Mononuclear cell (primary cell): ENCODE measurements around the gene CAV3. TPM values are rescaled to one million over a fixed set of nuclear protein-coding genes. Genes with fewer than 3 reads are reported as not detected.

Experiments
- H3K27me3 ChIP-seq: 2 replicates; pipeline ENCODE4 v1.6.0; 2011; ENCODE audit warnings: low read length, control low read depth; ENCODE audit not compliant: insufficient read depth
- H3K4me1 ChIP-seq: 2 replicates; pipeline ENCODE4 v1.5.1; 2011; ENCODE audit warnings: mild to moderate bottlenecking, low read length, control low read depth; ENCODE audit not compliant: insufficient read depth
- H3K4me3 ChIP-seq: 2 replicates; pipeline ENCODE4 v1.5.1; 2011; ENCODE audit warnings: mild to moderate bottlenecking, low read length, moderate library complexity
- H3K9me3 ChIP-seq: 2 replicates; pipeline ENCODE4 v1.5.1; 2011; ENCODE audit warnings: low read depth, mild to moderate bottlenecking, control low read depth, low read length
- total RNA-seq: library from RNA; depleted of rRNA; stranded (reverse); fragments of >200 nt; gene quantifications from one replicate; pipeline ENCODE4 v1.2.3, GENCODE V29; 2012

The CAV3 gene
- total RNA-seq, 1 donor = not detected

DNA sequence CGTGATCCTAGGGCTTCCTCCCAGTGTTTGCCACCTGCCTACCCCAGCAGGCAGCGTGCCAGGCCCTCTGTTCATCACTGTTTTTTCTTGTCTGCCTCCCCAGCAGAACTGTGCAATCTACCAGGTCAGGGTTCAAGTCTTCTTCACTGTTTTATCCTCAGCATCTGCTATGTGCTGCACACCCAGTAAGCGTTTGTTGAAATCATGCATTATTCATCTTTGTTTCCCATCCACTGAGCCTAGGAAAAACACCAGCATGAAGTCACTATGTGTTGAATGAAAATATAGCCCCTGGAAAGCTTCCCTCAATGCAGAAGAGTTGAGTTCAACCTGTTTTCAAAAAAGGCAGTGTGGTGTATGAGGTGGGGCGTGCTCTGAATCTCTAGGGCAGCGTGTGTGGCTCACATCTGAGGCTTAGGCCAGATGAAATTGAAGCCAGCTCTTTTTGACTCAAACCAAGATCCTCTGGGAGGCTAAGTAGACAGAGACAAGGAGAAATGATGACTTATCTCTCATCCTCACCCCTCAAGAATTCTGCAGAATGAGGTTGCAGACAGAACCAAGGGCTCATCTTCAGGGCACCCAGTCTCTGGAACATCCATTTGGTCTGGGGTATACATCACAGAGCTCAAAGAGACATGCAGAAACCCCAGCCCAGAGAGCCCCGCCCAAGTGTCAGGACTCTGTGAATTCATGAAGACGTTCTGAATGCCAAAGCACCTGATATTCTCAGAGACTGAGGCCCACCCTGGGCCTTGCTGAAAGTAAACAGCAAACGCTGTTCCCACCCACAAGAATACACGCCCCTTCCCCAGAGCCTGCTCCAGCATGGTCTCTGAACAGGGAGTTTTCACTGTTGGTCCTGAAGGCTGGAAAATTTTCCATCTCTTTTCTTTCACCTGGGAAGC lies 5.7 kb upstream of the CAV3 start:
- H3K27me3 ChIP-seq = no peaks in the 10 kb centered on the region
- no peaks in the 10 kb centered on the region for H3K4me1 ChIP-seq
- H3K9me3 ChIP-seq = no peaks in the 10 kb centered on the region
- no peak overlapping the region for H3K4me3 ChIP-seq

DNA sequence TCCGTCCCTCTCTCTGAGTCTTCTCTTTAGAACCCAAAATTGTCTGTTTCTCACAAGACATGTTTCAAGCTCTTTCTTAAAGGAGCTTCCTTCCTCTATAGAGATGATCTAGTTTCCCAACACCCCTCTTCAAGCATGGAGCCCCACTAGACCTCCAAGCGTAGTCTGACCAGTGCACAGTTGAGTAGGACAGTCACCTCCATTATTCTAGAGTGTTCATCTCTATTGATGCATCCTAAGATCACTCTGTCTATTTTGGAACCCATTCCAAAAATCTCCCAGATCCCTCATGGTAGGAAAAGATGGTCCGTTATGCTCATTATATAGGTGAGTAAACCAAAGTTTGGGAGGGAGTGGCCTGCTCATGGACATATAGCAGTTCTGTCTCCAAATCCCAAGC lies 4.1 kb upstream of the CAV3 start:
- Histone ChIP-seq H3K27me3 (no peaks in the 10 kb centered on the region), H3K4me1 (no peaks in the 10 kb centered on the region), H3K4me3 (no peak overlapping the region), H3K9me3 (no peaks in the 10 kb centered on the region)

DNA sequence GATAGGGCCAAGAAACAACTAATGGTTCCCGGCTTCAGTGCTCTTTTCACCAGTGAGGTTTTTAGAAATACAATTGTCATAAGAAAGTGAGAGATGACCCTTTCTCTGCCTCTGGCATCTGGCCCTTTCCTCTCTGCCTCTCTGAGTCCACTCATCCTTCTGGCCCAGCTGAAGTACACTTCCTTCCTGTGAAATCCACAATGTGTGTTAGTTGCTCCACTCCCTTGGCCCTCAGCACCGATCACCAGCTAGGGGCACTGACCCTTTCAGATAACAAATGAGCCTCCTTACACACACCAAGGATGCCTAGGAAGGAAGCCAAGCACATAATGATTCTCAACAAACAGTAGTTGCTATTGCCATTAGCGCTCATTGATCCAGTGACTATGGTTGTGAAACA lies 2.9 kb upstream of the CAV3 start:
- H3K9me3 ChIP-seq = no peaks in the 10 kb centered on the region
- no peak overlapping the region for H3K4me3 ChIP-seq
- no peaks in the 10 kb centered on the region for H3K4me1 ChIP-seq
- H3K27me3 ChIP-seq = no peaks in the 10 kb centered on the region

DNA sequence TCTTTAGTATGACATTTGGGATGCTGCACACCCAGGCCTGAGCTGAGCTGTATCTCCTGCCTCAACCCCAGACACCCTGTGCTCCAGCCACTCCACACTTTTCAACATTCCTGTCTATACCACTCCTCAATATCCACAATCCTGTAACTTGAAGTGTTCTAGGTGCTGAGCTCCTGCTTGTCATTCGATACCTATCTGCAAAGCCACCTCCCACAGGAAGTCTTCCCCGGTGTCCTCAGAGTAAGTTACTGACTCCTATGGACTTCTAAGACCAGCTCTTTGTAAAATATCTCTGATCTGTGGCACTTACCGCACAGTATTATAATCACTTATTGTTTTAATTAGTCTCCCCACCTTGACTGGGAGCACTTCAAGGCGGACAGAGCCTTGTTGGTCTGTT lies 1.2 kb upstream of the CAV3 start:
- H3K4me1 ChIP-seq = no peaks in the 10 kb centered on the region
- H3K4me3 ChIP-seq = no peak overlapping the region
- no peaks in the 10 kb centered on the region for H3K27me3 ChIP-seq
- no peaks in the 10 kb centered on the region for H3K9me3 ChIP-seq

GRCh38 chr3:8734137-8734878 lies 706 bp downstream of the CAV3 start:
- Histone ChIP-seq H3K4me1 (no peaks in the 10 kb centered on the region), H3K4me3 (no peak overlapping the region), H3K27me3 (no peaks in the 10 kb centered on the region), H3K9me3 (no peaks in the 10 kb centered on the region)

- H3K9me3 ChIP-seq = no peaks in the 10 kb centered on the region
- no peaks in the 10 kb centered on the region for H3K27me3 ChIP-seq
- no peaks in the 10 kb centered on the region for H3K4me1 ChIP-seq
- H3K4me3 ChIP-seq = no peak overlapping the region
These were observed 1.3 kb downstream of the CAV3 start for GRCh38 chr3:8734908-8735307.

DNA sequence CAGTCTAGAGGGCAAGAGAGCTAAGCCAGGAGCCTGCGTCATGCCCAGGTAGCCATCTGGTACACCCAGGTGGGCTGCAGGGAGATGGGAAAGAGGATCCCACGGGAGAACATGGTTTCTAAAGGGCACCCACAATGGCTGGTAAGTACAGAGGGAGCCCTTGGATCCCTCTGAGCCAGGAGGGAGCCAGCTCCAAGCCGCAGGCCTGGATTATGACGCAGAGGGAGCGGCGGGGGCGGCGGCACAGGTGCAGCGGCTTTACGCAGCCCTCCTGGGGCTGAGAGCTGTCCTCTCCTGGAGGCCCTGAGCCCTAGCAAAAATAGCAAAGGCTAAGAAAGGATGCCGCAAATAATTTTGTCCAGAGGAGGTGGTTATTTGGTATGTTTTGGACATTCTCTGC lies 2.8 kb downstream of the CAV3 start:
- H3K9me3 ChIP-seq = no peaks in the 10 kb centered on the region
- no peaks in the 10 kb centered on the region for H3K27me3 ChIP-seq
- H3K4me1 ChIP-seq = no peaks in the 10 kb centered on the region
- no peak overlapping the region for H3K4me3 ChIP-seq

- H3K9me3 ChIP-seq = no peaks in the 10 kb centered on the region
- no peak overlapping the region for H3K4me3 ChIP-seq
- H3K4me1 ChIP-seq = no peaks in the 10 kb centered on the region
- no peaks in the 10 kb centered on the region for H3K27me3 ChIP-seq
These were observed 3.7 kb downstream of the CAV3 start for GRCh38 chr3:8737301-8737700.

- H3K9me3 ChIP-seq = no peaks in the 10 kb centered on the region
- H3K4me3 ChIP-seq = no peak overlapping the region
- no peaks in the 10 kb centered on the region for H3K4me1 ChIP-seq
- H3K27me3 ChIP-seq = no peaks in the 10 kb centered on the region
These were observed 4.2 kb downstream of the CAV3 start for GRCh38 chr3:8737823-8738222.

DNA sequence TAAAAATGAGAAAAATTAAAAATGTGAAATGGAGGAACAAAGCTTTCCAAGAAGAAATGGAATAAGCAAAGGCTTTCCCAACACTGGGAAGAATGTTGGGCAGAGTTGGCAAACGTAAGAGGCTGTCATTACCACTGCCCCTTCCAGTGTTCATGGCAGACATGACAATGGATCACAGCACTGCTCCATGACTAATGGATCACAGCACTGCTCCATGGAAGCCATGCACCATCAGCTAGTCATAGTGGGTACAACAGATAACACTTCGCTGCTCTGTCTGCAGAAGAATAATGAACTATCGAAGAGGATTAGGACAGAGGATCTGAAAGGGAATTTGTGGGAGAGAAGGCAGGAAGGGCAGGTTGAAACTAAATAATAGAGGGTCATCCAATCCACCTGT lies 5.0 kb downstream of the CAV3 start:
- Histone ChIP-seq H3K9me3 (no peaks in the 10 kb centered on the region), H3K4me3 (no peak overlapping the region), H3K27me3 (no peaks in the 10 kb centered on the region), H3K4me1 (no peaks in the 10 kb centered on the region)

- Histone ChIP-seq H3K9me3 (no peaks in the 10 kb centered on the region), H3K4me1 (no peaks in the 10 kb centered on the region), H3K27me3 (no peaks in the 10 kb centered on the region), H3K4me3 (no peak overlapping the region)
These were observed 6.3 kb downstream of the CAV3 start for GRCh38 chr3:8739757-8740504.

- Histone ChIP-seq H3K9me3 (no peaks in the 10 kb centered on the region), H3K4me3 (no peak overlapping the region), H3K27me3 (no peaks in the 10 kb centered on the region), H3K4me1 (no peaks in the 10 kb centered on the region)
These were observed 8.1 kb downstream of the CAV3 start for GRCh38 chr3:8741581-8742261.

DNA sequence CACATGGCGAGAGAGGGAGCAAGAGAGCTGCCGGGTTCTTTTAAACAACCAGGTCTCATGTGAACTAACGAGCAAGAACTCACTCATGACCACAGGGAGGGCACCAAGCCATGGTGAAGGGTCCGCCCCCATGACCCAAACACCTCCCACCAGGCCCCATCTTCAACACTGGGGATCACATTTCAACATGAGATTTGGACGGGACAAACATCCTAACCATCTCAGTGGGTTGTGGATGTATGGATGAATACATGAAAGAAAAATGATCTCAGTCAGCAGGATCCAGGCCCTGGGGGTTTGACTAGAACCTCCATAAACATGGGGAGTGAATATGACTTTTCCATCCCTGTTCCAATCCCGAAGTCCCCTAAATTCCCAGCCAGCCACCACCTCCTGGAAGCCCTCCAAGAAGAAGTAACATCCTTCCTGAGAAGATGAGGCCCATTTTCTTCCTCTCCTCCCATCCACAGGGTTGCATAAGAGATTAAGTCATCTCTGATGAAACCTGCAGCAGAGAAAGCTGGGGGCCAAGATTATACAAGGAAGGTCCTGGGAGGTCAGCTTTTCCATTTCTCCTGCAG lies 9.5 kb downstream of the CAV3 start:
- Histone ChIP-seq H3K4me1 (no peaks in the 10 kb centered on the region), H3K9me3 (no peaks in the 10 kb centered on the region), H3K27me3 (no peaks in the 10 kb centered on the region), H3K4me3 (no peak overlapping the region)

DNA sequence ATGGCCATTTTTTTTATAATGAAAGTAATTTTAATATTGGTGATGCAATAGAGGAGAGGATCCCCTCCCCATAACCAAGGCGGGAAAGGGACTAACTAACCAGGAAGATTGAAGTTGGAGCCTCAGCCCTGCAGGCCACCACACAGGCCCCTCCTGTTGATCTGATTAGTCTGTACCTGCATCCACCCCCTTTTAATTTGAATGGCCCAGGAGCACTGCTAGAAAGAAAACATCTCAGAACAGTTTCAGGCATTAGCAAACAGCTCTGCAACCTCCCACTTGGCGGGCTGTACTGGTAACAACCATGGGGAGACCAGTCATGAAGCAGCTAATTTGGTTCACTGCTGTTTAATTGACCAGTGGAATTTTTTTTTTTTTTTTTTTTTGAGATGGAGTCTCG lies 10.3 kb downstream of the CAV3 start:
- no peaks in the 10 kb centered on the region for H3K27me3 ChIP-seq
- H3K4me3 ChIP-seq = no peak overlapping the region
- H3K4me1 ChIP-seq = no peaks in the 10 kb centered on the region
- H3K9me3 ChIP-seq = no peaks in the 10 kb centered on the region
